ENCODE measurements around the gene TSPAN12.

DNA sequence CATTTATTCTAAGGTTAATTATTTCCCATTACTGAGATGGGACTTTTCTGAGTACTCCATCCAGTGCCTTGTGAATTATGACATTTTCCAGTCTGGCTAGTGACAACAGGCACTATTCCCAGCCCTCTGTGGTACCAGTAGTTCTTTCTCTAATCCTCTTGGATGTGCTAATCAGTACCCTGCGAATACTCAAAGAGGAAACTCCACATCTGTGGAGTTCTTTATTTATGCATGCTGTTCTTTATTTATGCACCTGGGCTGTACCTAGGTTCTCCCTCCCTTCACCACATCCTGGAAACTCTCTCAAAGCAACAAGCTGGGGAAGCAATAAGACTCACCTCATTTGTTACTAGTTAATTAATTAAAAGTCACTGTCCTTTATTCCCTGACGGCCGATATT, 83.5 kb downstream of the TSPAN12 start:
- TF ChIP-seq, protein P1, sequence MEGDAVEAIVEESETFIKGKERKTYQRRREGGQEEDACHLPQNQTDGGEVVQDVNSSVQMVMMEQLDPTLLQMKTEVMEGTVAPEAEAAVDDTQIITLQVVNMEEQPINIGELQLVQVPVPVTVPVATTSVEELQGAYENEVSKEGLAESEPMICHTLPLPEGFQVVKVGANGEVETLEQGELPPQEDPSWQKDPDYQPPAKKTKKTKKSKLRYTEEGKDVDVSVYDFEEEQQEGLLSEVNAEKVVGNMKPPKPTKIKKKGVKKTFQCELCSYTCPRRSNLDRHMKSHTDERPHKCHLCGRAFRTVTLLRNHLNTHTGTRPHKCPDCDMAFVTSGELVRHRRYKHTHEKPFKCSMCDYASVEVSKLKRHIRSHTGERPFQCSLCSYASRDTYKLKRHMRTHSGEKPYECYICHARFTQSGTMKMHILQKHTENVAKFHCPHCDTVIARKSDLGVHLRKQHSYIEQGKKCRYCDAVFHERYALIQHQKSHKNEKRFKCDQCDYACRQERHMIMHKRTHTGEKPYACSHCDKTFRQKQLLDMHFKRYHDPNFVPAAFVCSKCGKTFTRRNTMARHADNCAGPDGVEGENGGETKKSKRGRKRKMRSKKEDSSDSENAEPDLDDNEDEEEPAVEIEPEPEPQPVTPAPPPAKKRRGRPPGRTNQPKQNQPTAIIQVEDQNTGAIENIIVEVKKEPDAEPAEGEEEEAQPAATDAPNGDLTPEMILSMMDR (IDR thresholded peaks at IDR 0.05): no peak
- TF ChIP-seq, protein P2, sequence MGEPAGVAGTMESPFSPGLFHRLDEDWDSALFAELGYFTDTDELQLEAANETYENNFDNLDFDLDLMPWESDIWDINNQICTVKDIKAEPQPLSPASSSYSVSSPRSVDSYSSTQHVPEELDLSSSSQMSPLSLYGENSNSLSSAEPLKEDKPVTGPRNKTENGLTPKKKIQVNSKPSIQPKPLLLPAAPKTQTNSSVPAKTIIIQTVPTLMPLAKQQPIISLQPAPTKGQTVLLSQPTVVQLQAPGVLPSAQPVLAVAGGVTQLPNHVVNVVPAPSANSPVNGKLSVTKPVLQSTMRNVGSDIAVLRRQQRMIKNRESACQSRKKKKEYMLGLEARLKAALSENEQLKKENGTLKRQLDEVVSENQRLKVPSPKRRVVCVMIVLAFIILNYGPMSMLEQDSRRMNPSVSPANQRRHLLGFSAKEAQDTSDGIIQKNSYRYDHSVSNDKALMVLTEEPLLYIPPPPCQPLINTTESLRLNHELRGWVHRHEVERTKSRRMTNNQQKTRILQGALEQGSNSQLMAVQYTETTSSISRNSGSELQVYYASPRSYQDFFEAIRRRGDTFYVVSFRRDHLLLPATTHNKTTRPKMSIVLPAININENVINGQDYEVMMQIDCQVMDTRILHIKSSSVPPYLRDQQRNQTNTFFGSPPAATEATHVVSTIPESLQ (CRISPR knock-in tag; IDR thresholded peaks at IDR 0.05): no peak
